Esophagus muscularis mucosa (tissue), 4 donors: ENCODE results near the gene DGKG. TPM values are rescaled to one million over a fixed set of nuclear protein-coding genes. Genes with fewer than 3 reads are reported as not detected.

Experiments
- DNase-seq: peaks from one replicate; pipeline ENCODE4 v3.0.0-alpha.2; 2017; ENCODE audit errors: extremely low spot score
- H3K27ac ChIP-seq, 4 donors: fragments of 200-600 bp; sonication (generic); replicated peaks in 1 of 4; 1 replicate in 3 of 4; 2 replicates in 1 of 4; pipeline ENCODE4 v1.5.1; 2016 to 2019; ENCODE audit warnings: mild to moderate bottlenecking in 1 of 4
- H3K27me3 ChIP-seq, 4 donors: fragments of 200-600 bp; sonication (generic); one replicate each; pipeline versions ENCODE4 v1.5.1 to v1.6.0; 2016 to 2019
- H3K36me3 ChIP-seq, 4 donors: fragments of 200-600 bp; sonication (generic); one replicate each; pipeline ENCODE4 v1.5.1; 2016 to 2019
- H3K4me1 ChIP-seq, 4 donors: fragments of 200-600 bp; sonication (generic); one replicate each; pipeline ENCODE4 v1.5.1; 2016 to 2019
- H3K4me3 ChIP-seq, 4 donors: fragments of 200-600 bp; sonication (generic); 1 replicate in 2 of 4; 2 replicates in 2 of 4; pipeline ENCODE4 v1.5.1; 2016 to 2019; ENCODE audit warnings: mild to moderate bottlenecking in 4 of 4, moderate library complexity in 1 of 4
- H3K9me3 ChIP-seq, 4 donors: fragments of 200-600 bp; sonication (generic); 1 replicate in 3 of 4; 2 replicates in 1 of 4; pipeline ENCODE4 v1.5.1; 2016 to 2019
- CTCF ChIP-seq, 3 experiments: fragments of 200-600 bp in 2 of 3; fragments of 450-650 bp in 1 of 3; sonication (generic) in 2 of 3; IDR thresholded peaks; one replicate each; pipeline ENCODE4 v1.5.1; 2017 to 2019; ENCODE audit warnings: antibody characterized with exemption in 3 of 3, mild to moderate bottlenecking in 2 of 3, moderate library complexity in 1 of 3
- EP300 ChIP-seq: sonication (generic); formaldehyde crosslinking; IDR thresholded peaks from one replicate; pipeline ENCODE4 v1.6.1; 2017; ENCODE audit warnings: antibody characterized with exemption
- POLR2A ChIP-seq: fragments of 450-650 bp; IDR thresholded peaks from one replicate; pipeline ENCODE4 v1.6.1; 2017; ENCODE audit warnings: antibody characterized with exemption, moderate library complexity, mild to moderate bottlenecking, low read depth
- POLR2AphosphoS5 ChIP-seq, 2 donors: sonication (generic); formaldehyde crosslinking; IDR thresholded peaks; one replicate each; pipeline ENCODE4 v1.6.1; 2017; ENCODE audit warnings: antibody characterized with exemption in 2 of 2
- WGBS: methylation state at CpG from one replicate; pipeline ENCODE4 v1.1.5; 2018; 5-methylcytosine and 5-hydroxymethylcytosine counted together
- intact Hi-C: fragments of 100-400 bp; cut with DNase I; formaldehyde crosslinking; loops from one replicate; pipeline ENCODE4 v1.15.1; 2023
- total RNA-seq, 4 donors: library from RNA; depleted of rRNA; stranded (reverse); fragments of >200 nt; gene quantifications; one replicate each; pipeline versions ENCODE4 v1.1.0 to v1.2.1, GENCODE V29; 2016

The DGKG gene
- total RNA-seq, 4 donors from 2014 or later, result 75.0 to 169 (median 104) TPM

- H3K4me3 ChIP-seq, result no peak overlapping the region
- H3K27ac ChIP-seq, result peak overlapping the region in 1 of 4 donors; percentile 42
- no peaks in the 10 kb centered on the region for H3K27me3 ChIP-seq
- no peak for DNase-seq
- TF ChIP-seq POLR2AphosphoS5 (IDR thresholded peaks at IDR 0.05) (no peak), CTCF (IDR thresholded peaks at IDR 0.05) (no peak), EP300 (no peak), POLR2A (no peak)
- peaks cover 20 to 50% (median 32%) of the 10 kb centered on the region in 4 donors for H3K36me3 ChIP-seq
- intact Hi-C loops, result no loop called here
- peaks cover 0 to 34% (median 16%) of the 10 kb centered on the region in 4 donors for H3K4me1 ChIP-seq
- 27% methylated on average over 3 of the region's 3 CpGs for WGBS
- no peaks in the 10 kb centered on the region for H3K9me3 ChIP-seq
Observed at GRCh38 chr3:186166036-186166435, 196.0 kb downstream of the DGKG start.

- peak overlapping the region in 1 of 4 donors; percentile 42 for H3K27ac ChIP-seq
- peaks cover 0 to 29% (median 16%) of the 10 kb centered on the region in 4 donors for H3K4me1 ChIP-seq
- no peaks in the 10 kb centered on the region for H3K9me3 ChIP-seq
- TF ChIP-seq EP300 (no peak), POLR2AphosphoS5 (IDR thresholded peaks at IDR 0.05) (peak in 1 of 2 donors; percentile 24)
- 0% methylated on average over 1 of the region's 1 CpG for WGBS
- H3K27me3 ChIP-seq, result no peaks in the 10 kb centered on the region
- DNase-seq, result no peak
- H3K4me3 ChIP-seq, result no peak overlapping the region
- intact Hi-C loops, result no loop called here
- peaks cover 22 to 57% (median 36%) of the 10 kb centered on the region in 4 donors for H3K36me3 ChIP-seq
Observed at GRCh38 chr3:186165331-186165730, 196.7 kb downstream of the DGKG start.

GRCh38 chr3:186164696-186165095 lies 197.3 kb downstream of the DGKG start:
- H3K27ac ChIP-seq, result no peak overlapping the region
- H3K9me3 ChIP-seq, result no peaks in the 10 kb centered on the region
- H3K36me3 ChIP-seq, result peaks cover 22 to 63% (median 37%) of the 10 kb centered on the region in 4 donors
- 92% methylated on average over 7 of the region's 7 CpGs for WGBS
- intact Hi-C loops, result no loop called here
- peaks cover 0 to 29% (median 16%) of the 10 kb centered on the region in 4 donors for H3K4me1 ChIP-seq
- H3K27me3 ChIP-seq, result no peaks in the 10 kb centered on the region
- no peak overlapping the region for H3K4me3 ChIP-seq
- no peak for TF ChIP-seq EP300
- no peak for TF ChIP-seq CTCF (IDR thresholded peaks at IDR 0.05)
- no peak for TF ChIP-seq POLR2A
- TF ChIP-seq POLR2AphosphoS5 (IDR thresholded peaks at IDR 0.05), result no peak
- no peak for DNase-seq

GRCh38 chr3:186162221-186162620 lies 199.8 kb downstream of the DGKG start:
- intact Hi-C loops, result no loop called here
- H3K36me3 ChIP-seq, result peaks cover 22 to 64% (median 40%) of the 10 kb centered on the region in 4 donors

GRCh38 chr3:186160691-186161243 lies 201.3 kb downstream of the DGKG start:
- no peak for DNase-seq
- Histone ChIP-seq H3K27me3 (no peaks in the 10 kb centered on the region), H3K36me3 (peaks cover 22 to 64% (median 40%) of the 10 kb centered on the region in 4 donors), H3K27ac (no peak overlapping the region), H3K4me1 (peaks cover 0 to 8% (median 5%) of the 10 kb centered on the region in 4 donors), H3K4me3 (no peak overlapping the region), H3K9me3 (no peaks in the 10 kb centered on the region)
- 73% methylated on average over 12 of the region's 12 CpGs for WGBS
- no peak for TF ChIP-seq POLR2A
- peak in 1 of 2 donors; percentile 64 for TF ChIP-seq POLR2AphosphoS5 (IDR thresholded peaks at IDR 0.05)
- intact Hi-C loops, result no loop called here

More at GRCh38 chr3:186162221-186162620, 199.8 kb downstream of the DGKG start:
- no peak for DNase-seq
- WGBS, result 90% methylated on average over 2 of the region's 6 CpGs
- TF ChIP-seq EP300, result no peak
- no peak for TF ChIP-seq POLR2AphosphoS5 (IDR thresholded peaks at IDR 0.05)
- TF ChIP-seq POLR2A, result no peak
- no peak for TF ChIP-seq CTCF (IDR thresholded peaks at IDR 0.05)
- Histone ChIP-seq H3K27ac (no peak overlapping the region), H3K27me3 (no peaks in the 10 kb centered on the region), H3K4me1 (peaks cover 0 to 22% (median 15%) of the 10 kb centered on the region in 4 donors), H3K9me3 (no peaks in the 10 kb centered on the region), H3K4me3 (no peak overlapping the region)
